ENCODE results near the gene SBF1. TPM values are rescaled to one million over a fixed set of nuclear protein-coding genes. Genes with fewer than 3 reads are reported as not detected.

The SBF1 gene
- polyA plus RNA-seq, 1 of the 3 experiments (the other 2 are of a cell fraction): 29.1 TPM

- TF ChIP-seq FOXM1 (IDR thresholded peaks at IDR 0.05; ENCODE audit: low read depth) (no peak), CTCF (IDR thresholded peaks at IDR 0.05) (no peak), GABPA (IDR thresholded peaks at IDR 0.05; ENCODE audit: low read depth) (no peak), TCF12 (IDR thresholded peaks at IDR 0.05) (no peak), EZH2phosphoT487 (IDR thresholded peaks at IDR 0.05; ENCODE audit: borderline replicate concordance, low read depth) (no peak), JUND (IDR thresholded peaks at IDR 0.05) (no peak), RCOR1 (IDR thresholded peaks at IDR 0.05; ENCODE audit: low read length) (no peak), EP300 (IDR thresholded peaks at IDR 0.05; ENCODE audit: borderline replicate concordance in 1 of 2, low read depth in 1 of 2, low read length in 1 of 2) (no peak), FOXJ3 (CRISPR knock-in tag; IDR thresholded peaks at IDR 0.05) (no peak), TAF1 (IDR thresholded peaks at IDR 0.05; ENCODE audit: borderline replicate concordance, low read depth, low read length) (no peak), YY1 (IDR thresholded peaks at IDR 0.05; ENCODE audit: low read depth) (no peak), ELF1 (IDR thresholded peaks at IDR 0.05) (no peak), PBX3 (IDR thresholded peaks at IDR 0.05) (no peak), IRF3 (IDR thresholded peaks at IDR 0.05; ENCODE audit: low read depth, low read length) (no peak), MAX (IDR thresholded peaks at IDR 0.05; ENCODE audit: low read depth) (no peak), REST (IDR thresholded peaks at IDR 0.05; ENCODE audit: low read depth, low read length) (no peak), GATA2 (CRISPR knock-in tag; IDR thresholded peaks at IDR 0.05) (no peak), TEAD4 (IDR thresholded peaks at IDR 0.05; ENCODE audit: borderline replicate concordance, insufficient read depth) (no peak)
- DNase-seq: no peak
Measured at GRCh38 chr22:50505276-50505775, 30.5 kb upstream of the SBF1 start.

More at GRCh38 chr22:50505276-50505775, 30.5 kb upstream of the SBF1 start:
- no peak overlapping the region for H2AFZ ChIP-seq (ENCODE audit: low read depth)
- H3K4me3 ChIP-seq (ENCODE audit: low read depth in 2 of 2, low read length in 1 of 2): no peak overlapping the region
- ChIA-PET CTCF (no interaction called here), POLR2A (no interaction called here)
- H3K9me3 ChIP-seq: no peaks in the 10 kb centered on the region
- H4K20me1 ChIP-seq (ENCODE audit: insufficient read depth): no peaks in the 10 kb centered on the region
- WGBS (ENCODE audit: low lambda C conversion rate): 93% methylated on average over 4 of the region's 14 CpGs
- H3K9me2 ChIP-seq: no peaks in the 10 kb centered on the region
- H3F3A ChIP-seq (replicated peaks; ENCODE audit: insufficient read depth): peaks cover 6% of the 10 kb centered on the region
- H3K27ac ChIP-seq (ENCODE audit: low read depth in 2 of 2, low read length in 1 of 2): no peak overlapping the region
- no peaks in the 10 kb centered on the region for H3K27me3 ChIP-seq (ENCODE audit: insufficient read depth)
- no peak overlapping the region for H3K9ac ChIP-seq
- H3K79me2 ChIP-seq (ENCODE audit: insufficient read depth): peaks cover 45% of the 10 kb centered on the region
- peaks cover 0 to 18% of the 10 kb centered on the region in 2 experiments for H3K36me3 ChIP-seq (replicated peaks in 1 of 2; ENCODE audit: control insufficient read depth in 1 of 2, insufficient read depth in 2 of 2, low read length in 1 of 2)
- no peak overlapping the region for H3K4me2 ChIP-seq
- peaks cover 7 to 14% of the 10 kb centered on the region in 2 experiments; a peak in 3 of 4 replicates for H3K4me1 ChIP-seq (ENCODE audit: control insufficient read depth in 1 of 2, insufficient read depth in 2 of 2, low read depth in 1 of 2, low read length in 1 of 2)

Data from SK-N-SH (cell line).